Measurements from ENCODE around the gene RALGPS1.
"Not testable (repeated sequence)": the region's sequence is repeated elsewhere in the genome, so short reads cannot be mapped to it uniquely, and the experiment has no call there.

The RALGPS1 gene

DNA sequence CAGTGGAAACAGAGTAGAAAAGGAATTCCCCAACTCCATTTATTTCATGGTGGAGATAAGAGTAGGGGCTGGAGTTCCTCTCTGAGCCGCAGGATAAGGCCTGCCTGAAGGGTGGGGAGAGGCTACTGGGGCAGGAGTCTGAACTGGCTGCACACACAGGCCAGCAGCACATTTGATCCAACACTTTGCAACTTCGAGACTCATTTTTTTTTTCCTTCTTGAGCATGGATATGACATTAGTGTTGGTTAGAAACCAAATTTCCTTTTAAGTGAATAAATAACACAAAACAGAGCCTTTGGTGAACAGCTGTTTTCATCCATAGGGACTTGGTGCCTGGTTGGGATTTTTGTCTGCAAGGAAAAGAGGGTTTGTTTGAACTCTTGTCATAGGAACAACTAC is 76.6 kb downstream of the RALGPS1 start:
- DNase-seq = no peak

DNA sequence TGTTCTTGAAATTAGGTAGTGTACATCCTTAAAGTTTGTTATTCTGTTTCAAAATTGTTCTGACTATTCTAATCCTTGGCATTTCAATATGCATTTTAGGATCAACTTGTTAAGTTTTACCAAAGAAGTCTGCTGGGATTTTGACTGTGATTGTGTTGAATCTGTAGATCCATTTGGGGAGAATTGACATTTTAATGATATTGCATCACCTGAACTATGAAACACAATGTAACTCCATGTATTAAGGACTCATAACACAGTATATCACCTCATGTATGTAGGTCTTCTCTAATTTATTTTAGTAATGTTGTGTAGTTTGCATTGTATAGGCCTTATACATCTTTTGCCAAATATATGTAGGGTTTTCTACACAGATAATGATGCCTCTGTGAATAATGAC is 77.8 kb downstream of the RALGPS1 start:
- DNase-seq = no peak

DNA sequence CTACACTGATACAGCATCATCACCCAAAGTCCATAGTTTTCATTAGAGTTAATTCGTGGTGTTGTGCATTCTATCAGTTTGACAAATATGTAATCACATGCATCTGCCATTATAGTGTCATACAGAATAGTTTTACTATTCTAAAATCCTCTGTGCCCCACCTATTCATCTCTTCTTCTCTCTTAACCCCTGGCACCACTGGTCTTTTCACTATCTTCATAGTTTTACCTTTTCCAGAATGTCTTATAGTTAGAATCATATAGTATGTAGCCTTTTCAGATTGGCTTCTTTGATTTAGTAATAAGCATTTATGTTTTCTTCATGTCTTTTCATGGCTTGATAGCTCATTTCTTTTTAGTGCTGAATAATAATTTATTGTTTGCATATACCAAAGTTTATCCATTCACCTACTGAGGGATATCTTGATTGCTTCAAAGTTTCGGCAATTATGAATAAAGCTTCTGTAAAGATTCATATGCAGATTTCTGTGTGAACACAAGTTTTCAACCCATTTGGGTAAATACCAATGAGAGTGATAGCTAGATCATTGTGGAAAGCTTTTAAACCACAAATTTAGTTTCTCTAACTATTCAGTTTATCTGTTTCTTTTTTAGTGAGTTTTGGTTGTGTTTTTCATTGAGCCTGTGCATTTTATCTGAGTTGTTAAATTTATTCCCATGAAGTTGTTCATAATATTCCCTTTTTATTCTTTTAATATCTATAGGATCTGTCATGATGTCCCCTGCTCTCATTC is 84.9 kb downstream of the RALGPS1 start:
- no peak for DNase-seq

- no peak for DNase-seq
Observed at GRCh38 chr9:127004946-127005769, 90.6 kb downstream of the RALGPS1 start.

GRCh38 chr9:127005770-127006314 is 91.3 kb downstream of the RALGPS1 start:
- DNase-seq = no peak

GRCh38 chr9:127007638-127008037 is 93.1 kb downstream of the RALGPS1 start:
- DNase-seq = no peak

DNA sequence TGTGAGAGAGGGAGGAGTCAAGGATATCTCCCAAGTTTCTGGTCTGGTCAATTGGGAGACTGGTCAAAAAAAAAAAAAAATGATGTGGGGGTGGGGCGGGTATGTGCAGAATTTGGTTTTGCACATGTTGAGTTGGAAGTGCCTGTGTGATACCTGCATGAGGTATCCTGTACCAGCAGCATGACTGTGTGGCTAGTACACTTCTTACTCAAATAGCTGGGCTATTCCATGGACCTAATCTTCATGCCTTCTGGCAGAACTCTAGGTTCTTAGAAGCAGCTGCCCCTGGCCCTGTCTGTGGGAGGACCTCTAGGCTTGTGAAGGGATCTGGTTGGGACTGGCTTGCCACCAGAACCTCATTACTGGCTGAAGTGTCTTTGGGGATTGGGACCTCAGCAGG is 93.5 kb downstream of the RALGPS1 start:
- no peak for DNase-seq

GRCh38 chr9:127011772-127012171 is 97.2 kb downstream of the RALGPS1 start:
- no peak for DNase-seq

- DNase-seq = no peak
Observed at GRCh38 chr9:127012250-127012649, 97.7 kb downstream of the RALGPS1 start.

GRCh38 chr9:127013597-127013996 is 99.0 kb downstream of the RALGPS1 start:
- DNase-seq = no peak

GRCh38 chr9:127014216-127014909 is 99.8 kb downstream of the RALGPS1 start:
- peak; percentile 63 for DNase-seq

DNA sequence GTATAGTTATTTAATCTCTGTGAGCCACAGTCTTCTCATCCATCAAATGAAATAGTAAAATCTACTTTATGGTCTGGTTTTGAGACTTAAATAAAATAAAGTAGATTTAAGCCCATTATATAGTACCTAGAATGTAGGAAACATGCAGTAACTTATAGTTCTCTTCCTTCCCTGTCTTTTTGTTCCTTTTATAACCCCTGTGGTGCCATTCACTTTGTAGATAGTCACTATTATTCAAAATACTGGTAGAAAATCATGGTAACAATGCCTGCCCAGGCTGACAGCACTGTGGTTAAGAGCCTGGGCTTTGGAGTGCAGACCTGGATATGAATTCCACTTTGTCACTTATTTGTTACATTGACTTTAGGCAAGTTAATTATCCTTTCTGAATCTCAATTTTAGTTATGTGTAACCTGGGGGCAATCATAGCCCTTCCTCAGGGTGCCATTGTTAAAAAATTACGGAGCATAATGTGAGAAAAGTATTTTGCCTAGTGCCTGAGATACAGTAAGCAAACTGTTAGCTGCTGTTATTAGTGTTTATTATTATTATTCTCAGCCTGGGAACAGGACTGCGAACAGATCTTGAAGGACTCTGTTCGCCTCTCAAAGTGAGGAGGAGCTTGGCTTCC is 100.4 kb downstream of the RALGPS1 start:
- no peak for DNase-seq

DNA sequence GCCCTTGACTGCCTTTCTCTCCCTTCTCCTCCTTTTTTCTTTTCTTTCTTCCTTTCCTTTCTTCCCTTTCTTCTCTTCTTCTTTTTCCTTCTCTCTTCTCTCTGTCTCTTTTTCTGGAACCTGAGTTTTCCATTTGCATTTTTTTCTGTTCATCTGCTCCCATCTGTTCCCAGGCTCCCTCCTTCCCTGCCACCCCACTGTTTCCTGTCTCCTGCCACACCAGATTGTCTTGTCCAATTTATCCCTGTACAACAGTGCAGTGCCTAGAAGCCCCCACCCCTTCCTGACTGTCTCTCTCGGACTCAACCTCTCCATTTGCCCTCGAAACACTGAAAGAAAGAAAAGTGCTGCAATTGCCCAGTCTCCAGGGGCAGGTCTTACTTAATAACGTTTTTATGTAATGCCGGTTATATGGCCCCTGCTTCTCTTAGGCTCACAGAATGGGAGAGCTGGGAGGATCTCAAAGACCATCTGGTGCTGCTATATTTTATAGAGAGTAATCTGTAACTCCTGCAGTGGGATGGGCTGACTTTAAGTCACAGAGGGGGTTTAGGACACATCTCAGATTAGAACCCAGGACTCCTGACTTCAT is 101.4 kb downstream of the RALGPS1 start:
- DNase-seq = no peak

- not testable (repeated sequence) for DNase-seq
Observed at GRCh38 chr9:127017979-127018378, 103.4 kb downstream of the RALGPS1 start.

DNA sequence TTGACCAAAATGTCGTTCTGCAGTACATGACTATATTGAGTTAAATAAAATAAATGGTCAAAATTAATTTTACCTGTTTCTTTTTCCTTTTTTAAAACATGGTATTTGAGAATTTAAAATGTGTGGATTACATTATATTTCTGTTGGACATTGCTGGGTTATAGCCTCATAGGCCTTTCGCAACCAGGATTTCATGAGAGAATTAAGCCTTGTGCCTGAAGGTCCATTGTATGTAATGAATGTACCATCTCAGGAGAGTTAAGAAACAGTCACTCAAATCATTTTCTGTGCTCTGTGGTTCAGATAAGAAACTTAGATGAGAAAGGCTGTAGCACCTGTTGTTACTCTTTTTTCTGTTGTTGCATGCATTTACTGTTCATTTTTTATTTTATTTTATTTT is 104.4 kb downstream of the RALGPS1 start:
- no peak for DNase-seq

- no peak for DNase-seq
Observed at GRCh38 chr9:127020036-127020801, 105.6 kb downstream of the RALGPS1 start.

GRCh38 chr9:127020802-127021078 is 106.2 kb downstream of the RALGPS1 start:
- no peak for DNase-seq

DNA sequence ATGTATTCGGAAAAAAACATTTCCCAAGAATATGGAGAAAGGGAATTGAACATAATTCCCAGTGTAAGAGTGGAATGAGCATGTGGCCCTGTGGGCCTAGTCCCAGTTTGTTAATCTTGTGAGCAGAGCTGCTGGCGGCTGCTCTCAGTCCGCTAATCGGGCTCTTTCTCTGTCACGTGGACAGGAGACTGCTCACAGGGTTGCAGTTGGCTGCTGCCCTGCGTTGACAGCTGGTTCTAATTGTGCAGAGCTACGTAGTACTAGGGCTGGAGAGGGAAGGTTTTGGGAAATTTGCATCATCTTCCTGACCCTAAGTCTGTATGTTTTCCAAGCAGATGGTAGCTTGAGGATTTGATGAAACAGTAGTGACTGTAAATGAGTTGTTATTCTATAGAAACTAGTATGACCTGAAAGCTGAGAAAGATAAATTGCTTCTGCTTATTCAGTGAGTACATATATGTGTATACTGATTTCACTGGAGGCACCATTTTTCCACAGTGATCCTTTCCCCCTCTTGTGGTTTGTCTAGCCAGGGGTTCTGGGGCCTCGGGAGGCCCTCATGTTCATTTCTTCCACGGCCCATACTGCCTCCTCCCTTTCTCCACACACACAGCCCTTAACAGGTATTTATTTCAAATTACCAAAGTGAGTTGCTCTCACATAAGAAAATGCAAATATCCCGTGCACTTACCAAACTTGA is 107.2 kb downstream of the RALGPS1 start:
- peak; percentile 96 for DNase-seq

- no peak for DNase-seq
Observed at GRCh38 chr9:127022913-127023660, 108.5 kb downstream of the RALGPS1 start.

DNA sequence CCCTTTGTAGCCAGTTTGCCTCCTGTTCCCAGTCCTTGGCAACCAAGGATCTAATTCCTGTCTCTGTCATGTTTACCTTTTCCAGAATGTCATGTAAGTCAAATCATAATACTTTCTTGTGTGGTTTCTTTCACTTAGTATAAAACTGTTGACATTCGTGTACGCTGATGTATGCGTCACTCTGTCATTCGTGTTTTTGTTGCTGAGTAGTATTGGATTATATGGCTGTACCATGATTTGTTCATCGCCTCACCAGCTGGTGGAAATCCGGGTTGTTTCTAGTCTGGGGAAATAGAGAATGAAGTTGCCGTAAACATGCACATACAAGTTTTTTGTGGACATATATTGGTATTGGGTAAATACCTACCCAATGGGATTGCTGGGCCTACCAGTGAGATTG is 110.5 kb downstream of the RALGPS1 start:
- no peak for DNase-seq

Data from femur (tissue), 1 donor.